Heart left ventricle (tissue), 13 donors: ENCODE measurements around the gene TPD52L2.

ENCODE experiments used
- POLR2A ChIP-seq, 2 donors: fragments of 450-650 bp; IDR thresholded peaks; one replicate each; pipeline ENCODE4 v1.6.1; 2017; ENCODE audit warnings: antibody characterized with exemption in 2 of 2, mild to moderate bottlenecking in 2 of 2, moderate library complexity in 2 of 2
- TF ChIP-seq, protein P1 (sequence below), 12 donors: fragments of 200-600 bp; sonication (generic) in 4 of 12; IDR thresholded peaks; one replicate each; pipeline versions ENCODE4 v1.5.0 to v1.8.0; 2018 to 2022; ENCODE audit warnings: antibody characterized with exemption in 12 of 12, mild to moderate bottlenecking in 5 of 12
- donor health status: ischemic (EF 13 %, LVEDD 7.1; RV severe dilation, severe dysfunction).
- donor health status: DM: no; HTN: yes; CAD: no.
- donor health status: DM: no; HTN: no; CAD: no.
- donor health status: ischemic (EF 25% LVEDD 6.9; RV normal size, moderate dysfunction).
- donor health status: ischemic (EF 25% LVEDD 5.7; RV mildly dilated, moderate dysfunction).
- donor health status: ischemic (EF 35%, LVEDD 5.7; RV mildly dilated, moderate dysfunction).
- donor health status: nonischemic (EF 11% LVEDD 7.7; RV severe dilation, severe dysfunction).
- donor health status: DM: yes; HTN: yes; CAD: no.
- donor health status: PGD.
- donor health status: ischemic (EF 29% LVEDD 5.4; RV normal size, mild dysfunction).
- donor health status: nonischemic (EF 23%, LVEDD 6.1; RV moderate dilation, normal function).

DNA sequence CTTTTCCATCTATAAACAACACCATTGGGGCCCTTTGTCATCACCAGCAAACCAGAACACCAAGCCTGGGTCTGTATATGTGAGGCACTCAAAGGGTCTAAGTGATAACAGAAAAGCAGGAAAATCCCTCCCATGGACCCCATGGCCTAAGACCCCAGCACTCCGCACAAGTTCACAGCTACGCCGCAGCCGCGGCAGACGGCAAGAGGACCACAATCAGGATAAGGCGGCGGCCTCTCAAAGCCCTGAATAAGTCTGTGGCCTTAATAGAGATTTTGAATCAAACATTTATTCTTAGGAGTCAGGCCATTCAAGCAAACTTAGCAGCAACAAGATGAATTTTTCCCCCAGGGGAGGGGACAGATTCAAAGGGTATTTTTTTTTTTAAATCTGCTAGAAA, 36.9 kb upstream of the TPD52L2 start:
- TF ChIP-seq, protein P1, sequence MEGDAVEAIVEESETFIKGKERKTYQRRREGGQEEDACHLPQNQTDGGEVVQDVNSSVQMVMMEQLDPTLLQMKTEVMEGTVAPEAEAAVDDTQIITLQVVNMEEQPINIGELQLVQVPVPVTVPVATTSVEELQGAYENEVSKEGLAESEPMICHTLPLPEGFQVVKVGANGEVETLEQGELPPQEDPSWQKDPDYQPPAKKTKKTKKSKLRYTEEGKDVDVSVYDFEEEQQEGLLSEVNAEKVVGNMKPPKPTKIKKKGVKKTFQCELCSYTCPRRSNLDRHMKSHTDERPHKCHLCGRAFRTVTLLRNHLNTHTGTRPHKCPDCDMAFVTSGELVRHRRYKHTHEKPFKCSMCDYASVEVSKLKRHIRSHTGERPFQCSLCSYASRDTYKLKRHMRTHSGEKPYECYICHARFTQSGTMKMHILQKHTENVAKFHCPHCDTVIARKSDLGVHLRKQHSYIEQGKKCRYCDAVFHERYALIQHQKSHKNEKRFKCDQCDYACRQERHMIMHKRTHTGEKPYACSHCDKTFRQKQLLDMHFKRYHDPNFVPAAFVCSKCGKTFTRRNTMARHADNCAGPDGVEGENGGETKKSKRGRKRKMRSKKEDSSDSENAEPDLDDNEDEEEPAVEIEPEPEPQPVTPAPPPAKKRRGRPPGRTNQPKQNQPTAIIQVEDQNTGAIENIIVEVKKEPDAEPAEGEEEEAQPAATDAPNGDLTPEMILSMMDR (IDR thresholded peaks at IDR 0.05) = no peak
- no peak for TF ChIP-seq POLR2A (IDR thresholded peaks at IDR 0.05)
